Left forelimb (tissue), 1 donor: ENCODE results near the gene LARP7.
"Not testable (repeated sequence)": the region's sequence is repeated elsewhere in the genome, so short reads cannot be mapped to it uniquely, and the experiment has no call there.

Experiments
- DNase-seq: peaks from one replicate; pipeline ENCODE4 v3.0.0-alpha.2; 2018; ENCODE audit warnings: low spot score

The LARP7 gene

GRCh38 chr4:112636688-112637551 lies at the start of gene LARP7, which contains the start of gene ZGRF1:
LARP7 (plus strand) TSS chr4:112637143; CDS start chr4:112644670, 7,527 bp downstream.
ZGRF1 (minus strand) TSS chr4:112636909; CDS start chr4:112633176, 3,733 bp downstream.
- DNase-seq = peak; percentile 100

GRCh38 chr4:112589206-112589605 lies 47.7 kb upstream of the LARP7 start:
- no peak for DNase-seq

GRCh38 chr4:112591593-112591992 lies 45.4 kb upstream of the LARP7 start:
- no peak for DNase-seq

GRCh38 chr4:112592717-112593116 lies 44.2 kb upstream of the LARP7 start:
- DNase-seq = no peak

- no peak for DNase-seq
Measured at GRCh38 chr4:112593438-112594133, 43.4 kb upstream of the LARP7 start.

GRCh38 chr4:112594993-112595392 lies 42.0 kb upstream of the LARP7 start:
- no peak for DNase-seq

- no peak for DNase-seq
Measured at GRCh38 chr4:112604589-112604988, 32.4 kb upstream of the LARP7 start.

GRCh38 chr4:112612814-112613213 lies 24.1 kb upstream of the LARP7 start:
- DNase-seq = not testable (repeated sequence)

GRCh38 chr4:112616984-112617383 lies 20.0 kb upstream of the LARP7 start:
- no peak for DNase-seq

GRCh38 chr4:112626228-112626627 lies 10.7 kb upstream of the LARP7 start:
- DNase-seq = no peak

GRCh38 chr4:112633477-112634235 lies 3.3 kb upstream of the LARP7 start:
- DNase-seq = no peak

- DNase-seq = no peak
Measured at GRCh38 chr4:112637552-112637866, 566 bp downstream of the LARP7 start.

GRCh38 chr4:112642526-112642925 lies 5.6 kb downstream of the LARP7 start:
- DNase-seq = no peak

GRCh38 chr4:112644595-112645535 lies 7.9 kb downstream of the LARP7 start:
- DNase-seq = not testable (repeated sequence)

GRCh38 chr4:112645541-112646329 lies 8.8 kb downstream of the LARP7 start:
- DNase-seq = no peak

GRCh38 chr4:112646632-112647537 lies 9.9 kb downstream of the LARP7 start:
- no peak for DNase-seq

GRCh38 chr4:112647785-112648184 lies 10.8 kb downstream of the LARP7 start:
- no peak for DNase-seq

GRCh38 chr4:112648263-112649054 lies 11.5 kb downstream of the LARP7 start:
- no peak for DNase-seq

GRCh38 chr4:112649055-112649408 lies 12.1 kb downstream of the LARP7 start:
- no peak for DNase-seq
